Glomerular endothelial cell (primary cell): ENCODE measurements around the gene TGM3. TPM values are rescaled to one million over a fixed set of nuclear protein-coding genes. Genes with fewer than 3 reads are reported as not detected.
"Not testable (repeated sequence)": the region's sequence is repeated elsewhere in the genome, so short reads cannot be mapped to it uniquely, and the experiment has no call there.

Experiments used
- DNase-seq: peaks from one replicate; pipeline ENCODE4 v3.0.0-alpha.2; 2011; ENCODE audit warnings: low read depth, low spot score; ENCODE audit errors: extremely low read depth
- total RNA-seq: library from RNA; depleted of rRNA; stranded (reverse); fragments of >200 nt; gene quantifications from 2 replicates; pipeline ENCODE4 v1.2.3, GENCODE V29; 2015

Gene TGM3, protein sequence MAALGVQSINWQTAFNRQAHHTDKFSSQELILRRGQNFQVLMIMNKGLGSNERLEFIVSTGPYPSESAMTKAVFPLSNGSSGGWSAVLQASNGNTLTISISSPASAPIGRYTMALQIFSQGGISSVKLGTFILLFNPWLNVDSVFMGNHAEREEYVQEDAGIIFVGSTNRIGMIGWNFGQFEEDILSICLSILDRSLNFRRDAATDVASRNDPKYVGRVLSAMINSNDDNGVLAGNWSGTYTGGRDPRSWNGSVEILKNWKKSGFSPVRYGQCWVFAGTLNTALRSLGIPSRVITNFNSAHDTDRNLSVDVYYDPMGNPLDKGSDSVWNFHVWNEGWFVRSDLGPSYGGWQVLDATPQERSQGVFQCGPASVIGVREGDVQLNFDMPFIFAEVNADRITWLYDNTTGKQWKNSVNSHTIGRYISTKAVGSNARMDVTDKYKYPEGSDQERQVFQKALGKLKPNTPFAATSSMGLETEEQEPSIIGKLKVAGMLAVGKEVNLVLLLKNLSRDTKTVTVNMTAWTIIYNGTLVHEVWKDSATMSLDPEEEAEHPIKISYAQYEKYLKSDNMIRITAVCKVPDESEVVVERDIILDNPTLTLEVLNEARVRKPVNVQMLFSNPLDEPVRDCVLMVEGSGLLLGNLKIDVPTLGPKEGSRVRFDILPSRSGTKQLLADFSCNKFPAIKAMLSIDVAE
- total RNA-seq, result 3.5 TPM in 1 of 2 replicates, not detected in the other

GRCh38 chr20:2295886-2296515 lies at the start of gene TGM3:
Gene TGM3, plus strand, starts transcription at chr20:2296001. Its CDS starts 63 bp downstream, at chr20:2296064.
- no peak for DNase-seq

GRCh38 chr20:2246069-2246491 lies 49.7 kb upstream of the TGM3 start:
- no peak for DNase-seq

DNA sequence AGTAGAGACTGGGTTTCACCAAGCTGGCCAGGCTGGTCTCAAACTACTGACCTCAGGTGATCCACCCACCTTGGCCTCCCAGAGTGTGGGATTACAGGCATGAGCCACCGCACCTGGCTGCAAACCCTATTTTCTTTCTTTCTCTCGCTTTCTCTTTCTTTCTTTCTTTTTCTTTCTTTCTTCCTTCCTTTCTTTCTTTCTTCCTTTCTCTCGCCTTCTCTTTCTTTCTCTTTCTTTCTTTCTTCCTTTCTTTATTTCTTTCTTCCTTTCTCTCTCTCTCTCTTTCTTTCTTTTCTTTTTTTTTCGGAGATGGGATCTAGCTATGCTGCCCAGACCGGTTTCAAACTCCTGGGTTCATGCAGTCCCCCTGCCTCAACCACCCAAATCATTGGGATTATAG lies 47.0 kb upstream of the TGM3 start:
- no peak for DNase-seq

DNA sequence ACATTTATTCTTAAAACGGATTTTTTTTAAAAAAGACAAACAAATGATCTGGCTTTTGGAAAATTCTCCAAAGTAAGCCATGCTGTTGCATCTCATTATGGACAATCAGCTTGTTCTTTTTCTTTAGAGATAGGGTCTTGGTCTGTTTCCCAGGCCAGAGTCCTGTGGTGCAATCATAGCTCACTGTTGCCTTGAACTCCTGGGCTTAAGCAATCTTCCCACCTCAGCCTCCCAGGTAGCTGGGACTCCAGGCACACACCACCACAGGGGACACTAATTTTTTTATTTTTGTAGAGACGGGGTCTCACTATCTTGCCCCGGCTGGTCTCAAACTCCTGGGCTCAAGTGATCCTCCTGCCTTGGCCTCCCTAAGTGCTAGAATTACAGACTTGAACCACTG lies 45.9 kb upstream of the TGM3 start:
- DNase-seq, result no peak

- DNase-seq, result no peak
Observed at GRCh38 chr20:2252419-2252997, 43.3 kb upstream of the TGM3 start.

- DNase-seq, result no peak
Observed at GRCh38 chr20:2253256-2253655, 42.5 kb upstream of the TGM3 start.

DNA sequence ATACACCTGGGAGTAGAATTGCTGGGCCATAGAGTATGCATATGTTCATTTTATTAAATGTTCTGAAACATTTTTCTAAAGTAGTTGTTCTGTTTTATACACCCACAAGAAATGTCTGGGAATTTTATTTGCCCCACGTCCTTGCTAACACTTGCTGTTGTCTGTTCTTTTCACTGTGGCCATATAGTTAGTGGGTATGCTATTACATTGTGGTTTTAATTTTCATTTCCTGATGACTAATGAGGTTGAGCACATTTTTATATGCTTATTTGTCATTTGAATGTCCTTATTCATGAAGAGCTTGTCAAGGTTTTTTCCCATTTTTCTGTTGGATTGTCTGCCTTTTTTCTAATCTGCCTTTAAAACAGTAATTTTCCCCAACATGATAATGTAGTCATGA lies 41.5 kb upstream of the TGM3 start:
- DNase-seq, result no peak

GRCh38 chr20:2255926-2256531 lies 39.8 kb upstream of the TGM3 start:
- DNase-seq, result no peak

DNA sequence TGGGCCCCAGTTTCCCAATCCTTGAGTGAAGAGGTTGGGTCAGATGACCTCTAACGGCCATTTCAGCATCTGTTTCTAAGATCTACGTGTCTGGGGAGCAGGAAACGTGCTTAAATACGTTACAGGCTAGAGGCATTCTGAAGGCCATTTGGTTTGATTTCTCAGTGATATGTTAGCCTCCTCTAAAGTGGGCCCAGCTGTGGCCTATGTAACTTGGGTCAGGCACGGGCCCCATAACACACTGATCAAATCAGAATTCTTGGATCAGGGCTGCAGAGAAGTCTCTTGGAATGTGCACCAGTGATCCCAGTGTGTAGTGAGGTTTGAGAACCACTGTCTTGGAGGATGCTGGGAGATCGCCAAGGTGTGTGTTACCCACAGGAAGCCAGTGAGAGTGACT lies 36.1 kb upstream of the TGM3 start:
- DNase-seq, result no peak

DNA sequence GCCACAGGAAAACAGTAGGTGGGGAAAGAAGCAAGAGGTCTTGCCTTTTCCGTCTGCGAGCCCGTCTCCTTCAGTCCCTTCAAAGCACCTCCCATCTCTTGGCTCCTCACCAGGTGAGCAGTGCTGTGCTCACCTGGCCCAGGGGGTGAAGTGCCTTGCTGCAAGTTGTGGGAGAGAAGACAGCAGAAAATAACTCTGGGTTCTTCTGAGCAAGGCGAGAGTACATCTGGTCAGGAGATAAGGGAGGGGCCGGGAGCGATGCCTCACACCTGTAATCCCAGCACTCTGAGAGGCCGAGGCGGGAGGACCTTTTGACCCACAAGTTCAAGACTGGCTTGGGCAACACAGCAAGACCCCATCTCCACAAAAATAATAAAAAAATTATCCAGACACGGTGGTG lies 35.6 kb upstream of the TGM3 start:
- no peak for DNase-seq

DNA sequence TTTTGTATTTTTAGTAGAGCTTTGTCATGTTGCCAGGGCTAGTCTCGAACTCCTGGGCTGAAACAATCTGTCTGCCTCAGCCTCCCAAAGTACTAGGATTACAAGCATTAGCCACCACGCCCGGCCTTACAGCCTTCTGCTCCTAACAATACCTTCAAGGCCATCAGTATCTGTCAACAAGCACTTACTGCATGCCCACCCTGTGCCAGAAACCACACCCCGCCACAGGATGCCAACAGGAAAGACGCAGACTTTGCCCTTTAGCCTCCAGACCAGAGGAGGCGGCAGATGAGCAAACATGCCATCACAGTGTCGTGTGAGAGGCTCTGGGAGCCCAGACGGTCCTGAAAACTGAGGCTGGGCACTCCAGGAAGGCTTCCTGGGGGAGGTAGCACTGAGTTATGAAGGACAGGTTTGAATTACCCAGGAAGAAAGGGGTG lies 34.7 kb upstream of the TGM3 start:
- no peak for DNase-seq

DNA sequence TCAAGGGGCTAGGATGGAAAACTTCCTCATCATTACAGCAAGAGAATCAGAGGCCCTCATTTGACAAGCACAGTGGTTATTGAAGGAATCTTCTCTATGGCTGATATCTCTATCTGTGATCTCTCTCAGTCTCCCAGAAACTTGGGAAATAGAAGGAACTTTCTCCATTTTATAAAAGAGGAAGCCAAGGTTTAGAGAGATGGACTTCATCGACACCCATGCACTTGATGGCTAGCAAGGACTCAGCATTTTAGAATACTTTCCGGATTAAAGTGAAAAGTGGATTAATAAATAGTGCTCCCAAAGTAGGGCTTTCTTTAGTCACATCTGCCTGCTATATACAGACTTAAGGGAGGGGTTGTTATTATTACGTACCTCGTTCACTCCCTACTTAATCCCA lies 34.2 kb upstream of the TGM3 start:
- DNase-seq, result no peak

GRCh38 chr20:2264118-2264517 lies 31.7 kb upstream of the TGM3 start:
- DNase-seq, result no peak

- DNase-seq, result not testable (repeated sequence)
Observed at GRCh38 chr20:2264621-2265374, 31.0 kb upstream of the TGM3 start.

GRCh38 chr20:2273634-2274302 lies 22.0 kb upstream of the TGM3 start:
- DNase-seq, result no peak

DNA sequence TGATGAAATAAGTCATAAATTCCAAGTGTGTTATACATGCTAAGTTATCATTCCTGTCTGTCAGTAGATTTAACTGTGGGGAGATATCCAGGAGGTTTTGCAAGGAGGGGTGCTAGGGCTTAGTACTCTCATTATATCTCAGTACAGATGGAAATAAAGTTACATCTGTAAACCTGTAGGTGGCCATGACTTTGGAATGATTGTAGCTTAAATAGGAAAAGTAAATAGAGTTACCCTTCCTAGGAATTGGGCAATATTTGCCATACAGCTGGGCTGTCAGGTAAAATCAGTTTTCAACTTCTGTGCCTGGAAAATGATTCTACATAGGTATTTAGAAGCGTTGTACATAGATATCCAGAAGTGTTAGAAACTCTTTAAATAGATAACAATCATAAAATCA lies 19.8 kb upstream of the TGM3 start:
- DNase-seq, result no peak

DNA sequence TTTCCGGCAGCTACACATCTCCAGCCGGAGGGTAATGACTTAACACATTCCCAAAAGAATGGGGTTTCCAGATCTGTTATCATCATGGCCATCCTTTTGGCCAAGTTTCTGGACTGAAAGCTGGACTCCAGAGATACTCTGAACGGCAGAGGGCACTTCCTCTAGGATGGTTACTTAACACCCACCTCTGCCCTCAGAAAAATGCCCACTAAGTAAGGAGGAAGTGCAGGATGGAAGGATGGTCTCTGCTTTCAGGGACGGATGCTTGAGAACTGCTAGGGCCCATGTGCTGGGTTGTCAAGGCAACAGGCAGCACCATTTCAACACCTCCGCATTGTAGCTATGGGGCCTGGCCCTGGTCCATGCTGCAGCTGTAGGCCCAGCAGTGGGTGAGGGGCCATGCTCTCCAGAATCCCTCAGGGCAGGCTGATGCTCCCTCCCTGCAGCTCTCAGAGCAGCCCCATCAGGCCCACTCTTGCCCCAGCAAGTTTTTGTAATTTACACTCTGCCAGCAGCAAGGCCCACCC lies 16.5 kb upstream of the TGM3 start:
- DNase-seq, result no peak

- DNase-seq, result no peak
Observed at GRCh38 chr20:2280082-2280481, 15.7 kb upstream of the TGM3 start.

DNA sequence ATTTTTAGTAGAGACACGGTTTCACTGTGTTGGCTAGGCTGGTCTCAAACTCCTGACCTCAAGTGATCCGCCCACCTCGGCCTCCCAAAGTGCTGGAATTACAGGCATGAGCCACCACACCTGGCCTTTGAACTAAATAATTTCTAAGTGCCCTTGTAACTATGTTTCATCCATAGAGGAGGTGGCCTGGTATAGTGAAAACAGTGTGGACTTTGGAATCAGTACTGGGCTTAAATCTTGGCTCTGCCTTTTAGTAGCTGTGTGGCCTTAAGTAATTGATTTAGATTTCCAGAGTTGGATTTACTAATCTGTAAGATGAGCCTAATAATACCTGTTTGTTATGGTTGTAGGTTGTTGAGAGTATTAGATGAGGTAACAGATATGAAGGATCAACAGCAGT lies 14.2 kb upstream of the TGM3 start:
- DNase-seq, result no peak
